Kasumi-1 (cell line): ENCODE data around the gene SCD5.
A peak's percentile ranks its signal among the peaks of the same experiment; 100 is the strongest.
"Not testable (repeated sequence)": the region's sequence is repeated elsewhere in the genome, so short reads cannot be mapped to it uniquely, and the experiment has no call there.

ENCODE experiments used
- DNase-seq, 2 experiments: peaks; one replicate each; lab custom pipeline; 2025; lab: John Stamatoyannopoulos, UW

Gene SCD5

DNA sequence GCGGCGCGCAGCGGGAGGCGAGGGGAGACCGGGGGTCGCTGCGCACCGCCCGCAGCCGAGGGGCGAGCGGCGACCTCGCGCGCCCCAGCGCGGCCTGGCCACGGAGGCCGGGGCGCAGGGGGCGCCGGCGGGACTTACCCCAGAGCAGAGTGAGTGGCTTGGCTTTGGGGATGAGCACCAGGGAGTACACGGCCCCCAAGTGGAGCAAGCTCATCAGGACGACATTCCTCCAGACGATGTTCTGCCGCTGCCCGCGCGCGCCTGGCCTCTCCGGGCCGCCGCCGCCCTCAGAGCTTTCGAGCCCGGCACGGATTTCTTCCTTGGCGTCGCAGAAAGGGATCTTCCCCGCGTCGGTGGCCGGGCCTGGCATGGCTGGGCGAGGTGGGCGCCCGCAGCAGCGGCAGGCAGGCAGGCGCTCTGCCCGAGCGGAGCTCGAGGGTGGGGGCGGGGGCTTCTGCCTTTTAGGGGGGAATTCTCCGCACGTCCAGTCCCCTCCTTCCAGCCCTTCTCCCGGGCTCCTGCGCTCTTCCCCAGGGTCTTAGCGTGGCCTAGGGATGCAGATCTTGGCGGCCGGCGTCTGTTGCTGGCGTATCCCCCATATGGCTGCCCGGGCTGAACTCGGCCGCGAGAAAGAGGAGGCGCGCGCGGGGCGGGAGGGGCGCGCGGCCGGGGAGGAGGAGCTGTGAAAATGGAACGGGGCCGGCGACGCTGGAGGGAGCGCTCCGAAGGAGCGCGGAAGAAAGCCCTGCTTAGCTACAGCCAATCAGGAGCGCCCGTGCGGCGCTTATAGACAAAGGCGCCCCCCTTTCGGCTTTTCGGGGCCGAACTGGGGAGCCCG is at the start of gene SCD5:
Gene SCD5 (minus strand): TSS at position 629 of the 838 bp plus-strand sequence. CDS start 259 bp downstream, at position 370.
- peak; percentile 71 to 80 for DNase-seq

DNA sequence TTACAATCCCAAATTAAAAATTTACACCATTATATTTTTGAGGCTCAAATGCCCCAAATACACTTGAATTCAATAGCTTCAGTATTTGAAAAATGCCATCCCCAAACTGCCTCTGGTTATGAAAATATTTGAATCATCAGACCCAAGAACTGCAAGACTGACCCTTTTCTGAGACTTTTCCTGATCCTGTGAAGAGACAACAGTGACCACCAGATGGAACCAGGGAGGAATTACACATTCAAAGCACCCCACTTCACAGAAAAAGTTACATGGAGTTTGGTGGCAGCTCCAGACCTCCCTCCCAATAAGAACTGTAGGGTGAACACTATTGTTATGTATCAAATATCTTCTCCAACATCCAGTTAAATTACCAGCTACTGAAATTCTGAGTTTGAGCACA is 44.0 kb upstream of the SCD5 start:
- DNase-seq = peak; percentile 22 to 63

DNA sequence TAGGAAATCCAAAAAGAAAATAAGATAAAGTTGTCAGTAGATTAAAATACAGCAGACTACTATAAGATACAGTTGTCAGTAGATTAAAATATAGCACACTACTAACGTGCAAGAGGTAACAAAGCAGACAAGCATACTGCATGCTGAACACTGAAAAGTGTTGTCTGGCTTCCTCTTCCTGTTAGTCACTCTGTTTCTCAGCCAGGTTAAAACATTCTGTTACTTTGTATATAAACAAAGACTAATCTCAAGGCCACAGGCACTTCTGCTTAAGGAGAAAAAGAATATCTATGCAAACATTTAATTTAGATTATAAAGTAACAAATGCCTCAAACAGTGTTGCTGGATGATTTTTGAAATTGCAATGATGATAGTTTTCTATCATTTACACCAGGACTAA is 41.0 kb upstream of the SCD5 start:
- DNase-seq = no peak

DNA sequence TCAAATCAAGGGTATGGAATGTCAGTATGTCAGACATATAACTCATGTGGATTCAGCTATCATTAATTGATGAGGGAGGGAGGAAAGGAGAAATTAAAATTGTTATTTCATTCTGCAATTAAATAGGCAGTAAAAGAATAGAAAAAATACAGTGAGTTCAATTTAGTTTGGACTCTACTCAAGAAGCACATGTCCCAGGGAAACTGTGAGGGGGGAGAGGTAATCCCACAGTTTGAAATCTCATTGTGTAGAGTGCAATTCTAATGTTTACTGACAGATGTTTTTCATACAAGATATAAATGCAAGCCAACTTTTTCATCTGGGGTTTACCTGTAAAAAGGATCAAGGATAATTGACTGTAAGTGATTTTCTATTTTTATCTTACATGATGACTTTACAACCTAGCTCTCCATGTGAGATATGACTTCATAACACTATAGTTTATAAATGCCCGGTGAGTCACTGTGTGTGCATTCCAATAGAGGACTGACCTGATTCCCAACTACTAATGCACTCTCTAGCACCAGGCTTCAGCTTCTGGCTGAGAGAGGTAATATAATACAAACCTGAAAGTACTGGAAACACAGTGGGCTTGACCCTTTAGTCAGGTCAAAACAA is 35.2 kb upstream of the SCD5 start:
- no peak for DNase-seq

DNA sequence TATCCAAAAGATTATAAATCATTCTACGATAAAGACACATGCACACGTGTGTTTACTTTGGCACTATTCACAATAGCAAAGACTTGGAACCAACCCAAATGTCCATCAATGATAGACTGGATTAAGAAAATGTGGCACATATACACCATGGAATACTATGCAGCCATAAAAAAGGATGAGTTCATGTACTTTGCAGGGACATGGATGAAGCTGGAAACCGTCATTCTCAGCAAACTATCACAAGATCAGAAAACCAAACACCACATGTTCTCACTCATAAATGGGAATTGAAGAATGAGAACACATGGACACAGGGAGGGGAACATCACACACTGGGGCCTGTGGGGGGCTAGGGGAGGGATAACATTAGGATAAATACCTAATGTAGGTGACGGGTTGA is 34.5 kb upstream of the SCD5 start:
- not testable (repeated sequence) for DNase-seq

DNA sequence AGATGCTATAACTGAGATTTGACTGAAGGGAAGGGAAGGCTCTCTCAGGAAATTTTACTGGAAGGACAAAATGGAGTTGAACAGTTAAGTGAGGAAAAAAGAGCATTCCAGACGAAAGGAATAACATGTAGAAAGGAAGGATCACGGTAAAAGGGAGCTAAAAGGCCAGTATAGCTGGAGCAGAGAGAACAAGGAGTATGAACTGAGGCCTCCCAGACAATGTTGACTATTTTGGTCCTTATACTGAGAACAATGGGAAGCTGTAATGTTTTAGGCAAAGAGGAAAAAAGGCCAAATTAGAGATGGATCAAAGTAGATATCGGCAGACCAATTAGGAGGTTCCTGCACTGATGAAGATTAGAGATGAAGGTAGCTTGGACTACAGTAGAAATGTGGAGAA is 26.8 kb upstream of the SCD5 start:
- DNase-seq = no peak

DNA sequence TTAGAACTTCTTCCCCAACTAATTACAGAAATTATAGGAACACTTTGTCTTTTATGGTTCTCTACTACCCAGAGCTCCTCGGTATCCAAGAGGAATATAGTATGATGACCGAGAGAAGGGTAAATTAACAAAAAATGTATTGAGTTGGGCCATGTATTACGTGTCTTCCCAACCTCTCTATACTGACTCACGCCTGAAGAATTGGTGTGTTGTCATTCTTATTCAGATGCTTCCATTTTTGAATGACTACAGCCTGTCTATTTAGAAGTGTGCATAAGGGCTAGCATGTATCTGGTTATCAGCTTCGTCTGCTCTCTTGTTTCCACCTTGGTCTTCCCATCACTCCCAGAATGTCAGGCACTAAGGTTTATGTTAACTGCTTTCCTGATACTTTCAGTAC is 24.5 kb upstream of the SCD5 start:
- DNase-seq = no peak

DNA sequence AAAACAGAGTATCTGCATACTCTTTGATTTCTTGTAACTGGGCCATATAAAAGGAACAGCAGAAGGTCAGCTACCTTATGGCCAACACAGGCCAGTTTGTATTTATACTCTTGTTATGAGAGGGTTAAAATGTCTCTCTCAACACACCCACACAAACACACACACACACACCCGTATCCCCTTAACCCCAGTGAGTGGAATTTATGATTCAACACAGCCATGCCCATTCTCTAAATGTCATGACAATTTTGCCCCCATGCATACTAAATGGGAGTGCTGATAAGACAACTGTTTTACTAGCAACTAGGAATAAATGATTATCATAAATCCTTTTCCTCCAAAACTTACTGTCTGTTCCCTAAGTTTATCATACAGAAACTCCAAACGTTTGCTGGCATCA is 22.1 kb upstream of the SCD5 start:
- no peak for DNase-seq

DNA sequence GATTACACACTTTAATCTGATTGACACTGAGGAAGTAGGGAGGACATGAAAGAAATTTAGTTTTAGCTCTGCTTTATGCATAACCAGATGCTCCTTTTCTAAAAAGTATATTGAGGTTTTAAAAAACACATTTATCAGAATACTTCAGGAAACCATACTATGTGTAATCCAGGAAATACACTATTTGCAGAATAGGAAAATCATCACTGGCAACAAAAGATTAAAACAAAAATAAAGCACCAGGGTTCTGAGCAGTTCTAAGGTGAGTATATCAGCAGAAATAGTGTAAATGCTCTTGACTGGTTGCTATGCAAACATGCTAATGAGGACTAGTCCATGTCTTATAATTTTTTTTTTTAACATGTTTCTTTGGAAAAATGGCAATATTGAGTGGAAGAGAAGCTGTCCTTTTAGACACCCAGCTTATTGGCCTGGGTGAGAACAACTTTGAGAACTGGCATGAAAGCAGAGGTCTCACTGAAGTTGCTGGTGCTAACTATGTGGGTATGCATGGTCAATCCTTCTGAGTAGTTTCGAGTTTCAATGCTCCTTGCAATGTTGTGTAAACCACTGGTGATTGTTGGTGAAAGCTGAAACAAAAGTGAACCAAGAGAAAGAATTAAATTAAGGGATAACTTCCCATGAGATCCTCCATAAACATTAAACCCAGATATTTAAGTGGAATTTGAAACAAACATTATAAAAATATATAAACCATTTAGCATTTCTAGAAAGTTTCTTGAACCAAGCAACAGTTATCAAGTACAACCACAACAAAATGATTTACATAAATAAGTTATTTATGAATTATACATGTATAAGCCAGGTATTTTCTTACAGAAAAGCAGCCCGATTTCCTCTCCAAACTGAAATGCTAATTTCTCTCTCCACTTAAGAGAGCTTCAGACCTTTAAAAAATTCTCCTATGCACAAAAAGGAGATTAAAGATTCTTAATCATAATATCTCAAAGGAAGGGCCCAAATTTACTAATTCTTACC is 20.4 kb upstream of the SCD5 start:
- no peak for DNase-seq

DNA sequence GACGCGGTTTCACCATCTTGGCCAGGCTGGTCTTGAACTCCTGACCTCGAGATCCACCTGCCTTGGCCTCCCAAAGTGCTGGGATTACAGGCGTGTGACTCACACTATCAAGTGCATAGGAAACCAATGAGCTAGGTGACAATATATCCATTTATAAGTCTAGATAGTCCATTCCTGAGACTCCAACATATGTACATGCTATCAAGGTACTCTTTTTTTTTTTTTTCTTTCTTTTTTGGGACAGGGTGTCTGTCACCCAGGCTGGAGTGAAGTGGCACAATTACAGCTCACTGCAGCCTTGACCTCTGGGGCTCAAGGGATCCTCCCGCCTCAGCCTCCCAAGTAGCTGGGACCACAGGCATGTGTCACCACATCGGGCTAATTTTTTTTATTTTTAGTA is 18.3 kb upstream of the SCD5 start:
- not testable (repeated sequence) for DNase-seq

DNA sequence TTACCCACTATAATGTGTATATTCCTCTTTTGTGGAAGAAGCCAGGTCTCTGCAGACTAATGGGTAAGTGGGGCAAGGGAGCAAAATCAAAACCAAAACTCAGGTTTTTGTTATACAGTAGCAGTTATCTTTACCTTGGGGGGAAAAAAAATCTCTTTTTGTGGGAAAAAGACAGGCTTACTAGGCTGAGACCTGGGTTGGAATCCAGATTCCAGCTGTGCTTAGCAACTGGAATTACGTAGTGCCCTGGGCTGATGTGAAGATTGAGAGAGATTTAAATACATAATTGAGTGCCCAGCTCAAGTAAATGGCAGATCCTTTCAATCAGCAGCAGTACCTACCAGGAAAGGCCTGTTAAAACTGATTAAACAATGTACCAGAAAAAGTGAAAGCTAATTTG is 15.4 kb upstream of the SCD5 start:
- DNase-seq = no peak

DNA sequence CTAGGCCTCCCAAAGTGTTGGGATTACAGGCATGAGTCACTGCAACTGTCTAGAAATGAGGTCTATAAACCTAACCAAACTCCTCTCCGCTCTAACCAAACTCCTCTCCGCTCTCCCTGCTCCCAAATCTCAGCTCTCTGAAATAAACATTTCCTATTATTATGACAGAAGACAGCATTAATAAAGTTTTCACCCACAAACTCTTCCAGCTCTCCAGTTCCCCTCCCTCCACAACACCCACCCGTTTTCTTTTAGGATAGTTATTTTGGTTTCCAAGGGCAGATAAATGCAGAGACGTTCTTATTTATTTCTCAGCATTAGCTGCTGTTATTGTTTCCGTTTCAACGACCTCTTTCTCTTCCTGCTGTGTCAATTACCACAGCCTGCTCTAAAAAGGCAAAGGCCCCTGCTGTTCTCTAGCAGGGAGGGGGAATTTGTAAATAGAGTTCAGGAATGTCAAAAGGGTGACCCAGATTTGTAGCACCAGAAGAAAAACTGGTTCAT is 13.3 kb upstream of the SCD5 start:
- no peak for DNase-seq

DNA sequence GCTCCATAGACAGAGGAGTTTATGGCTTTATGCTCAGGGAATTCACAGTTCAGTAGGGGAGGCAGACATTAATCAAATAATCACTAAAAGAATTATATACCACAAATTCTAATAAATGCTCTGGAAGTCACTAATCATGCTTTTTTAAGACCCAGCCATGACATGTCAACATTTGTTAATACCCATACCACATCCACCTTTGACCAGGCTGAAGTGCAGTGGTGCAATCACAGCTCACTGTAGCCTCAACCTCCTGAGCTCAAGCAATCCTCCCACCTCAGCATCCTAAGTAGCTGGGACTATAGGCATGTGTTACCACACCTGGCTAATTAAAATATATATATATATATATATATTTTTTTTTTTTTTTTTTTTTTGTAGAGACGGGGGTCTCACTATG is 12.8 kb upstream of the SCD5 start:
- DNase-seq = no peak

DNA sequence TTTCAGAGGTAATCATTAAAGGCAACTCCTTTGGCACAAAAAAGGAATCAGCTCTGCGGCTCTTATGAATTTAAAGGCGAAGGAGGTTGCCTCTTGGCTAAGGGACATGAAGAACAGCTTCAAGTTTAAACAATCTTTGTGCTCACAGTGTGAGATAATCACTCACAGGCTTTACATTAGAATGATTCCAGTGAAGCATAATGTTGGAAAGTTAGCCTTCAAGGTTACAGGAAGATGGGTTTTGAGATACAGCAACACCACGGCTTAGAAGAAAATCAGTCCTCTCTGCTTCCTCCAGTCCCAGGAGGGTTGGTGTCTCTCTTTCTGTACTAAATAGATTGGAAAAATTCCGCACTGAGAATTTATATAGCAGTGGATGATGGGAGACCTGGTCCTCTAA is 11.6 kb upstream of the SCD5 start:
- no peak for DNase-seq

DNA sequence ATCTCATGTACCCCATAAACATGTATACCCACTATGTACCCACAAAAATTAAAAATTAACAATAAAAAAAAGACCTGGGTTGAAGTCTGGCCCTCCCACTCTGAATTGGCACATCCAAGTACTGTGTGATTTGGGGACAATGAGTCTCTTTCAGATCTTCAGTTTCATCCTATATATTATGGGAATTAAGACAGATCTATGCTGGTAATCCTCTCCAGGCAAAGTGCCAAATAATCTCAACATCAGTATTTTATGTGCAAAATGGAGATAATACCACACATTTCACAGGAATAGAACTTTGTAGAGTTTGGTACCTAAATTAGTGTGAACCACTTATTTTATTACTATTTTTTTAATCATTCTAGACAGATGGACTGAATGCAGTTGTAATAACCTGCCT is 11.0 kb upstream of the SCD5 start:
- DNase-seq = no peak

DNA sequence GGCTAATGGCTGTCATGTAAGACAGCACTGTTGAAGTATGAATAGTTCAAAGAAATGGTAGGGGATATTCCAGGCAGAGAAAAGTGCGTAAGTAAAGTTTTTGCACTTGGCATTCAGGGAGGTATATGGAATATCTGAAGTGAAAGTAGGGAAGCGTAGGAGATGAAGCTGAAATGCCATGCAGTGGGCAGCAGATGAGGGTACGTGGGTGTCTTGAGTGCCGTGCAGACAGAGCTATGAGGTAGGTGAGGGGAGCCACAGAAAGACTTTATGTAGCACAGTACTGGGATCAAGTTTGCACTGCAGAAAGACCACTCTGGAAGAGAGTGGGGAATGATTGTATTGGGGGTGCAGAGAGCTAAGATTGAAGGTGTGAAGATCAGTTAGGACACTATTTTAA is 5.2 kb upstream of the SCD5 start:
- DNase-seq = no peak

DNA sequence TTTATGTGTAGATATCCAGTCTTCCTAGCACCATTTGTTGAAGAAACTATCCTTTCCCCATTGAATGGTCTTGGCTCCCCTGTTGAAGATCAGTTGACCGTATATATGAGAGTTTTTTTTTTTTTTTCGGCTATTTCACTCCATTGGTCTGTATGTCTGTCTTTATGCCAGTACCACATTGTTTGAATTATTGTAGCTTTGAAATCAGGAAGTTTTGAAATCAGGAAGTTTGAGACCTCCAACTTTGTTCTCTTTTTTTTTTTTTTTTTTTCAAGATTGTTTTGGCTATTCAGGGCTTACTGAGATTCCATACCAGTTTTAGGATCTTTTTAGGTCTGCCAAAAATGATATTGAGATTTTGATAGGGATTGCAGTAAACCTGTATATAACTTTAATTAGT is 4.3 kb upstream of the SCD5 start:
- peak; percentile 22 to 42 for DNase-seq

DNA sequence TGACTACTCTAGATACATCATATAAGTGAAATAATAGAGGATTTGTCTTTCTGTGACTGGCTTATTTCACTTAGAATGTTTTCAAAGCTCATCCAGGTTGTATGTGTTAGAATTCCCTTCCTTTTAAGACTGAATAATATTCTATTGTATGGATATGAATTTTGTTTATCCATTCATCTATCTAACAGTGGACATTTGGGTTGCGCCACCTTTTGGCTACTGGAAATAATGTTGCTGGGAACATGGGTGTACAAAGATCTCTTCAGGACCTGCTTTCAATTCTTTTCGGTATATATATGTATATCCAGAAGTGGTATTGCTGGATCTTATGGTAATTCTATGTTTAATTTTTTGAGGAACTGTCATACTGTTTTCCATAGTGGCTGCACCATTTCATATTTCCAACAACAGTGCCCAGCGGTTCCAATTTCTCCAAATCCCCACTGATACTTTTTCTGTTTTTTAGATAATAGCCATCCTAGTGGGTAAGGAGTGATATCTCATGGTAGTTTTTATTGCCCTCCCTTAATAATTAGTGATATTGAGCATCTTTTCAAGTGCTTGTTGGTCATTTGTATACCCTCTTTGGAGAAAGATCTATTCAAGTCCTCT is 3.4 kb upstream of the SCD5 start:
- DNase-seq = peak in 1 of 2 experiments; percentile 10

DNA sequence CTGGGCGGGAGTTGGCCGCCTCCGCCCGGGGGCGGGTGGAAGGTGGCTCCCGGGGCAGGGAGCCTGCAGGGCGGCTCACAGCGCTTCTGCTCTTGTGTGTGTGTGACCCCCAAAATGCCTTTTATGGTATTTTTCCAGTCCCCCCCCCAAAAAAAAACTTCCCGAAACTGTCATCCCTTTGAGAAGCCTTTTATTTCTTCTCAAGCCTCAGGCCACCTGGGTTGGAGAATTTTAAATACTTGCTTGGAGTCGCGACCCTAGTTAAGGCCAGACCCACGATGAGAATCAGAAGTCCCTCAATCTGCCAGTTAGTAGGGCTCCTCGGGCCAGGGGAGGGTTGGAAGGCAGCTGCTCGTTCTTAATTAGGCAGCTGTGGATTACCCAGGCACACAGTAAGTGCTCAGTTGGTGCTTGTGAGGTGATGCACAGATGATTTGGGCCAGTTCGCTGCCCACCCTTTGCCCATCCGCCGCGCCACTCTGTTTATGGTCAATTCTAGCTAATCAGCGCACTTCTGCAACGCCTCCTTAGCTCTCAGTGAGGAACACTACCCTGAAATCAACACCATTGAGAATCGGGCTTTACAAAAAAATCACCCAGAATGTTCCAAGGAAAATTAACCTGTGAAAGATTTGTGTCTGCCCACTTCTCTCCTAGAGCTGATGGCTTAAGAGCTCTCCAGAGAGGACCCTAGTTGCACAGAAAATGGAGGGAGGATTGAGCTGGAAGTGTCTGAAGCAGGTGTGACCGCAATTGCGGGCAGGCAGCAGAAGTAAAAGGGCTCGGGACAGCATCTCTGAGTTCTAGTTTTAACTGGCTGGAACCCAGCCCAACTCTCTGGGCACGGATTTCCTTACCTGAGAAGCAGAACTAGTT is 648 bp upstream of the SCD5 start:
- peak in 1 of 2 experiments; percentile 14 for DNase-seq

DNA sequence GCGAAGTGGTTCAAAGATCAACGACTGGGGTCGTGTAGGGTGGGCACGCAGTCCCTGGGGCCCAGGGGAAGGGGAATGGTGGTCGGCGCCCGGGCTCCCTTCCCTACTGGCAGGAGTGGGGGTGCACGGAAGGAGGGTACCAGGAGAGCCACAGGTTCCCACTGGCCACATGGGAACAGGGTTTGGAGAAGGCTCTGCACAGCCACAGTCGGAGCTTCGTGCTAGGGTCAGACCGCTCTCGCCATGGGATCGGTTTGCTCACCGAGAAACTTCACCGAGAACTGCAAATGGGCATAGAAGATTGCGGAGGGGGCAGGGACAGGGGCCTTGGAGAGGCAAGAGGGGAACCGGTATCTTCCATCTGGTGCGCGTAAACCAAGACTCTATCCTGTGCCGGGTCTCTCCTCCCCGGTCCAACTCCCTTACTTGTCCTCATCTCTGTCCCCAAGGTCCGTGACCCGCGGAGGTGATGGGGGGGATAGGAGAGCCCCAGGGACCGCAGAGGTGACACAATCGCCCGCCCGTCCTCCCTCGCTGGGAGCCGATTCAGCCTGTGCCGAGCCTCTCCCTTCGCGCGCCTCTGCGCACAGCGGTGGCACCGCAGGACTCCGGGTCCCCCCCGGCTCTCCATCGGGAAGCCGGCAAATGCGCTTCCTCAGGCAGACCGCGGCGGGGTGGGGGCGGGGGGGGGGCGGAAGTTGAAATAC is 1.0 kb downstream of the SCD5 start:
- DNase-seq = no peak
